Amniotic epithelial cell (primary cell): ENCODE results near the gene FTSJ3.

Experiments
- DNase-seq: peaks from one replicate; pipeline ENCODE4 v3.0.0-alpha.2; 2010; ENCODE audit warnings: low read depth

FTSJ3 gene

GRCh38 chr17:63843387-63843888, 16.0 kb upstream of the FTSJ3 start:
- peak; percentile 20 for DNase-seq

GRCh38 chr17:63842540-63843386, 15.3 kb upstream of the FTSJ3 start, which contains the start of gene SMARCD2:
Gene SMARCD2 (minus strand): TSS chr17:63842685. CDS start chr17:63842674, 11 bp downstream.
- DNase-seq: peak; percentile 99

GRCh38 chr17:63842173-63842539, 14.7 kb upstream of the FTSJ3 start:
- DNase-seq: no peak

- peak; percentile 23 for DNase-seq
Measured at GRCh38 chr17:63841350-63842172, 14.1 kb upstream of the FTSJ3 start.

- no peak for DNase-seq
Measured at GRCh38 chr17:63840591-63841349, 13.3 kb upstream of the FTSJ3 start.

- peak; percentile 91 for DNase-seq
Measured at GRCh38 chr17:63838631-63839171, 11.2 kb upstream of the FTSJ3 start.

- DNase-seq: no peak
Measured at GRCh38 chr17:63837962-63838600, 10.6 kb upstream of the FTSJ3 start.

- no peak for DNase-seq
Measured at GRCh38 chr17:63837480-63837879, 10.0 kb upstream of the FTSJ3 start.

GRCh38 chr17:63836811-63837210, 9.3 kb upstream of the FTSJ3 start:
- no peak for DNase-seq

- DNase-seq: no peak
Measured at GRCh38 chr17:63835167-63835720, 7.8 kb upstream of the FTSJ3 start.

GRCh38 chr17:63834431-63835166, 7.1 kb upstream of the FTSJ3 start:
- peak; percentile 81 for DNase-seq

GRCh38 chr17:63833741-63834373, 6.4 kb upstream of the FTSJ3 start:
- no peak for DNase-seq

- DNase-seq: no peak
Measured at GRCh38 chr17:63833026-63833740, 5.7 kb upstream of the FTSJ3 start.

- DNase-seq: no peak
Measured at GRCh38 chr17:63832455-63832854, 5.0 kb upstream of the FTSJ3 start.

GRCh38 chr17:63832014-63832413, 4.6 kb upstream of the FTSJ3 start:
- no peak for DNase-seq

GRCh38 chr17:63831505-63831904, 4.0 kb upstream of the FTSJ3 start:
- no peak for DNase-seq

GRCh38 chr17:63830904-63831491, 3.5 kb upstream of the FTSJ3 start:
- DNase-seq: no peak

GRCh38 chr17:63830278-63830677, 2.8 kb upstream of the FTSJ3 start:
- DNase-seq: no peak

GRCh38 chr17:63828936-63829335, 1.5 kb upstream of the FTSJ3 start:
- DNase-seq: no peak
